Nephron (organoid): ENCODE results near the gene SNX12.
"Not testable (repeated sequence)": the region's sequence is repeated elsewhere in the genome, so short reads cannot be mapped to it uniquely, and the experiment has no call there.

ENCODE experiments used
- H3K27ac Mint-ChIP-seq, 3 experiments: 2 replicates each; pipeline ENCODE4 v1.8.0; 2020; ENCODE audit warnings: mixed read lengths in 3 of 3, mild to moderate bottlenecking in 2 of 3, moderate library complexity in 1 of 3
- H3K27me3 Mint-ChIP-seq: 2 replicates; pipeline ENCODE4 v1.8.0; 2021; ENCODE audit warnings: low read depth, mild to moderate bottlenecking, moderate library complexity, mixed read lengths
- H3K36me3 Mint-ChIP-seq: 2 replicates; pipeline ENCODE4 v1.8.0; 2020; ENCODE audit warnings: low read depth, mixed read lengths
- H3K4me1 Mint-ChIP-seq: 2 replicates; pipeline ENCODE4 v1.8.0; 2020; ENCODE audit warnings: mixed read lengths
- H3K4me3 Mint-ChIP-seq, 3 experiments: 2 replicates each; pipeline ENCODE4 v1.8.0; 2020; ENCODE audit warnings: mild to moderate bottlenecking in 3 of 3, mixed read lengths in 3 of 3, moderate library complexity in 2 of 3
- H3K9me3 Mint-ChIP-seq: 2 replicates; pipeline ENCODE4 v1.8.0; 2020; ENCODE audit warnings: mixed read lengths
- TF ChIP-seq, protein P1 (sequence below), 3 experiments: fragments of 200-600 bp; sonication (generic); IDR thresholded peaks; one replicate each; pipeline ENCODE4 v1.5.0; 2021; ENCODE audit warnings: antibody characterized with exemption in 3 of 3; ENCODE audit not compliant: unreplicated experiment in 3 of 3

The SNX12 gene

GRCh38 chrX:71060127-71060526, 8.0 kb downstream of the SNX12 start:
- TF ChIP-seq, protein P1, sequence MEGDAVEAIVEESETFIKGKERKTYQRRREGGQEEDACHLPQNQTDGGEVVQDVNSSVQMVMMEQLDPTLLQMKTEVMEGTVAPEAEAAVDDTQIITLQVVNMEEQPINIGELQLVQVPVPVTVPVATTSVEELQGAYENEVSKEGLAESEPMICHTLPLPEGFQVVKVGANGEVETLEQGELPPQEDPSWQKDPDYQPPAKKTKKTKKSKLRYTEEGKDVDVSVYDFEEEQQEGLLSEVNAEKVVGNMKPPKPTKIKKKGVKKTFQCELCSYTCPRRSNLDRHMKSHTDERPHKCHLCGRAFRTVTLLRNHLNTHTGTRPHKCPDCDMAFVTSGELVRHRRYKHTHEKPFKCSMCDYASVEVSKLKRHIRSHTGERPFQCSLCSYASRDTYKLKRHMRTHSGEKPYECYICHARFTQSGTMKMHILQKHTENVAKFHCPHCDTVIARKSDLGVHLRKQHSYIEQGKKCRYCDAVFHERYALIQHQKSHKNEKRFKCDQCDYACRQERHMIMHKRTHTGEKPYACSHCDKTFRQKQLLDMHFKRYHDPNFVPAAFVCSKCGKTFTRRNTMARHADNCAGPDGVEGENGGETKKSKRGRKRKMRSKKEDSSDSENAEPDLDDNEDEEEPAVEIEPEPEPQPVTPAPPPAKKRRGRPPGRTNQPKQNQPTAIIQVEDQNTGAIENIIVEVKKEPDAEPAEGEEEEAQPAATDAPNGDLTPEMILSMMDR (IDR thresholded peaks at IDR 0.05; ENCODE audit: unreplicated experiment in 3 of 3): no peak
- Mint-ChIP-seq H3K27ac (no peak overlapping the region), H3K9me3 (peaks cover 2% of the 10 kb centered on the region), H3K4me1 (no peaks in the 10 kb centered on the region), H3K4me3 (no peak overlapping the region), H3K36me3 (peaks cover 37% of the 10 kb centered on the region), H3K27me3 (no peaks in the 10 kb centered on the region)

DNA sequence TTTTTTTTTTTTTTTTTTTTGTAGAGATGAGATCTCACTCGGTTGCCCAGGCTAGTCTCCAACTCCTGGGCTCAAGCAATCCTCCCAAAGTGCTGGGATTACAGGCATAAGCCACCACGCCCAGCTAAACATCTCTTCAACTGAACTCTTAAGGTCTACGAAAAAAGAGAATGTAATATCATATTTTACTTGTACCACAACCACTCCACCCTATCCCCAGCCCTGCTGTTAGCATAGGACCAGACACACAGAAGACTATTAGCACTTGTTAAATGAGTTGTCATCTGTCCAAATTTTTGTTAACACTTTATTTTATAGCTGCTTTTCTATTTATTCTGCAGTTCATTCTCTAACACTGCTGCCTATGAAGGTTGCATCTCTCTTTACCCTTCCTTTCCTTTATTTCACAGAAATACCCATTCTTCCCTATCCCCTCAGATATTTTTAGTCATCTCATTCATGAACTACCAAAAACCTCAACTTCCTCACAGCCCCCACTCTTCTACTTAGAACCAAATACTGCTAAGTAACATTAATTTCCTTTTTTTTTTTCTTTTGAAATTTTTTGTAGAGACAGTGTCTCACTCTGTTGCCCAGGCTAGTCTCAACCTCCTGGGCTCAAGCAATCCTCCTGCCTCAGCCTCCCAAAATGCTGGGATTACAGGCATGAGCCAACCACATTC, 10.1 kb downstream of the SNX12 start:
- H3K4me3 Mint-ChIP-seq: no peak overlapping the region
- peaks cover 36% of the 10 kb centered on the region for H3K36me3 Mint-ChIP-seq
- TF ChIP-seq, protein P1 (IDR thresholded peaks at IDR 0.05; ENCODE audit: unreplicated experiment in 3 of 3): no peak
- H3K27me3 Mint-ChIP-seq: no peaks in the 10 kb centered on the region
- H3K27ac Mint-ChIP-seq: no peak overlapping the region
- H3K9me3 Mint-ChIP-seq: no peaks in the 10 kb centered on the region
- no peaks in the 10 kb centered on the region for H3K4me1 Mint-ChIP-seq

DNA sequence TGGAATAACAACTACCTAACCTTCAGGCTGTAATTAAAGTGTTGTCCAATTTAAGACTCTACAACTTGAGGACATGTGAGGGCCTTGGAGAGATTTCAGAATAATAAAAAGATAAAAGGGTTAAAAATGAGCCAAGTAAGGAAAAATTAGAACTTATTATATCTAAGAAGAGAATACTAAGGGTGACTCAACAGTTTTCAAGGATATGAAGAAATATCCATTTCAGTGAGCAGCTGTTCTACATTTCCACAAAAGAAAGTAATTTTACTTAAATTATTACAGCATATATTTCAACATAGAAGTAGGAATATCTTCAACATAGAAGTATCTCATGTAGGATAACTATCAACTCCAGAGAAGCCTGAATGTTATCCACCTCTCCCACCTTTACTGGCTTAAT, 11.3 kb downstream of the SNX12 start:
- H3K9me3 Mint-ChIP-seq: no peaks in the 10 kb centered on the region
- TF ChIP-seq, protein P1 (IDR thresholded peaks at IDR 0.05; ENCODE audit: unreplicated experiment in 3 of 3): no peak
- no peaks in the 10 kb centered on the region for H3K4me1 Mint-ChIP-seq
- no peak overlapping the region for H3K27ac Mint-ChIP-seq
- peaks cover 30% of the 10 kb centered on the region for H3K36me3 Mint-ChIP-seq
- no peaks in the 10 kb centered on the region for H3K27me3 Mint-ChIP-seq
- H3K4me3 Mint-ChIP-seq: no peak overlapping the region

GRCh38 chrX:71053217-71053621, 14.9 kb downstream of the SNX12 start:
- Mint-ChIP-seq H3K9me3 (no peaks in the 10 kb centered on the region), H3K4me1 (no peaks in the 10 kb centered on the region), H3K36me3 (peaks cover 3% of the 10 kb centered on the region), H3K4me3 (peak overlapping the region in 2 of 3 experiments; percentile 19 to 53), H3K27ac (no peak overlapping the region), H3K27me3 (no peaks in the 10 kb centered on the region)
- TF ChIP-seq, protein P1 (IDR thresholded peaks at IDR 0.05; ENCODE audit: unreplicated experiment in 3 of 3): no peak

DNA sequence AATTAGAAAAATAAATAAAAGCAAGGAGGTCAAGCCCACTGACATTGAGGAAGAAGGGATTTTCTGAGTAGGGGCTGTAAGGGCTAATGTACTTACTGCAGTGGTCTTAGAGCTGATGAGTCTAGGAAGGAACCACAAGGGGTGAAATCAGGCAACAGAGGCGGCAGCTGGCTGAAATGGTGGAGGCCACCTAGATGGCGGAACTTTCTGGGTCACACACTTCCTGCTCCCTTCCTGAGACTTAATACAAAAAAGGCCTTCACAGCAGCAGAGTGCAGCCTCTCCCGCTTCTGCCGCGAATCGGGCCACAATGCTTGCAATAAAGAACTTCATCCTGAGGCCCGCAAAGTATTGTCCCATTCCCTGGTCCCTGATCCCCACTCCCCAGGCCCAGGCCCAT, 15.4 kb downstream of the SNX12 start:
- TF ChIP-seq, protein P1 (IDR thresholded peaks at IDR 0.05; ENCODE audit: unreplicated experiment in 3 of 3): no peak
- Mint-ChIP-seq H3K9me3 (no peaks in the 10 kb centered on the region), H3K4me3 (peak overlapping the region in 2 of 3 experiments; percentile 19 to 53), H3K27ac (no peak overlapping the region), H3K4me1 (no peaks in the 10 kb centered on the region), H3K36me3 (no peaks in the 10 kb centered on the region), H3K27me3 (no peaks in the 10 kb centered on the region)

DNA sequence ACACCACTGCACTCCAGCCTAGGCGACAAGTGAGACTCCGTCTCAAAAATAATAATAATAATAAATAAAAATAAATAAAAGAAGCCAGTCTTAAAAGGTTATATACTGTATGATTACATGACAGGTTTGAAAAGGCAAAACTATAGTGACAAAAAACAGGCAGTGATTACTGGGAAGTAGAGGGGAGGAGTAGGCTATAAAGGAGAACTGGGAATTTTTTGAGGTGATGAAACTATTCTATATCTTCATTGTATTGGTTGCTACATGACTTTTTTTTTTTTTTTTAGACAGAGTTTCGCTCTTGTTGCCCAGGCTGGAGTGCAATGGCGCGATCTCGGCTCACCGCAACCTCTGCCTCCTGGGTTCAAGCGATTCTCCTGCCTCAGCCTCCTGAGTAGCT, 20.2 kb downstream of the SNX12 start:
- not testable (repeated sequence) for H3K4me1 Mint-ChIP-seq, H3K36me3 Mint-ChIP-seq, H3K9me3 Mint-ChIP-seq, H3K27ac Mint-ChIP-seq, H3K27me3 Mint-ChIP-seq, H3K4me3 Mint-ChIP-seq
